Esophagus muscularis mucosa (tissue), 3 donors: Measurements from ENCODE around the gene AQP2.

Experiments used
- CTCF ChIP-seq, 3 experiments: fragments of 200-600 bp in 2 of 3; fragments of 450-650 bp in 1 of 3; sonication (generic) in 2 of 3; IDR thresholded peaks; one replicate each; pipeline ENCODE4 v1.5.1; 2017 to 2019; ENCODE audit warnings: antibody characterized with exemption in 3 of 3, mild to moderate bottlenecking in 2 of 3, moderate library complexity in 1 of 3
- POLR2A ChIP-seq: fragments of 450-650 bp; IDR thresholded peaks from one replicate; pipeline ENCODE4 v1.6.1; 2017; ENCODE audit warnings: antibody characterized with exemption, moderate library complexity, mild to moderate bottlenecking, low read depth
- POLR2AphosphoS5 ChIP-seq, 2 donors: sonication (generic); formaldehyde crosslinking; IDR thresholded peaks; one replicate each; pipeline ENCODE4 v1.6.1; 2017; ENCODE audit warnings: antibody characterized with exemption in 2 of 2

GRCh38 chr12:49923880-49924556 lies 26.5 kb upstream of the AQP2 start:
- TF ChIP-seq POLR2A: no peak
- no peak for TF ChIP-seq CTCF (IDR thresholded peaks at IDR 0.05)
- no peak for TF ChIP-seq POLR2AphosphoS5 (IDR thresholded peaks at IDR 0.05)
